AG04449 (cell line): ENCODE measurements around the gene APOL5.

Experiments used
- CTCF ChIA-PET: fragments of 350-600 bp; formaldehyde crosslinking; extraction: SDS; loops from one replicate; lab custom pipeline; 2021; ENCODE audit warnings: antibody characterized with exemption; lab: Yijun Ruan, JAX
- POLR2A ChIA-PET: fragments of 400-600, 350-600 bp; formaldehyde crosslinking; extraction: SDS; loops from one replicate; lab custom pipeline; 2020; ENCODE audit warnings: antibody characterized with exemption, inconsistent platforms; lab: Yijun Ruan, JAX
- DNase-seq: peaks from one replicate; pipeline ENCODE4 v3.0.0-alpha.2; 2010; ENCODE audit warnings: low read depth, low spot score
- H3K4me3 ChIP-seq: 2 replicates; pipeline ENCODE4 v1.5.1; 2011; ENCODE audit warnings: low read depth, mild to moderate bottlenecking, control low read depth, low read length
- CTCF ChIP-seq: IDR thresholded peaks from one replicate; pipeline ENCODE4 v1.5.1; 2011; ENCODE audit warnings: mild to moderate bottlenecking, moderate library complexity, low read length, control low read depth, inconsistent platforms; ENCODE audit not compliant: insufficient read depth; ENCODE audit errors: missing control alignments

Gene APOL5

GRCh38 chr22:35740616-35741015 lies 22.9 kb downstream of the APOL5 start:
- POLR2A ChIA-PET: no interaction called here
- CTCF ChIA-PET: interaction anchor here (1.2 to 1.4 kb wide), 2 partner anchors 101 to 110 kb away, joined by 3 read pairs; no protein-coding TSS in a partner anchor
- H3K4me3 ChIP-seq: no peak overlapping the region
- TF ChIP-seq CTCF: no peak
- no peak for DNase-seq

- H3K4me3 ChIP-seq: no peak overlapping the region
- CTCF ChIA-PET: interaction anchor here (0.8 to 1.9 kb wide), 6 partner anchors 9 to 190 kb away, joined by 3 to 8 read pairs (median 4); no protein-coding TSS in a partner anchor
- peak; percentile 34 for DNase-seq
- TF ChIP-seq CTCF: no peak
- POLR2A ChIA-PET: interaction anchor here (1.4 kb wide), 1 partner anchor 113 kb away, joined by 3 read pairs; no protein-coding TSS in a partner anchor
These were observed 24.8 kb downstream of the APOL5 start for GRCh38 chr22:35742342-35743100.

- DNase-seq: no peak
- POLR2A ChIA-PET: interaction anchor here (1.4 kb wide), 1 partner anchor 113 kb away, joined by 3 read pairs; no protein-coding TSS in a partner anchor
- H3K4me3 ChIP-seq: no peak overlapping the region
- no peak for TF ChIP-seq CTCF
- CTCF ChIA-PET: interaction anchor here (1.5 to 1.8 kb wide), 2 partner anchors 9 to 116 kb away, joined by 3 to 8 read pairs; no protein-coding TSS in a partner anchor
These were observed 25.7 kb downstream of the APOL5 start for GRCh38 chr22:35743326-35743860.

GRCh38 chr22:35746248-35746647 lies 28.6 kb downstream of the APOL5 start:
- POLR2A ChIA-PET: no interaction called here
- DNase-seq: no peak
- H3K4me3 ChIP-seq: no peak overlapping the region
- CTCF ChIA-PET: interaction anchor here (1.0 kb wide), 1 partner anchor 119 kb away, joined by 3 read pairs; no protein-coding TSS in a partner anchor
- no peak for TF ChIP-seq CTCF

GRCh38 chr22:35746946-35747703 lies 29.5 kb downstream of the APOL5 start:
- CTCF ChIA-PET: interaction anchor here (0.9 to 1.6 kb wide), 2 partner anchors 10 to 319 kb away, joined by 4 read pairs; no protein-coding TSS in a partner anchor
- POLR2A ChIA-PET: no interaction called here
- no peak for DNase-seq
- no peak for TF ChIP-seq CTCF
- no peak overlapping the region for H3K4me3 ChIP-seq
